Prostate gland (tissue), 2 donors: Measurements from ENCODE around the gene ATP13A2.
A peak's percentile ranks its signal among the peaks of the same experiment; 100 is the strongest.

Experiments used
- POLR2A ChIP-seq: fragments of 450-650 bp; IDR thresholded peaks from one replicate; pipeline ENCODE4 v1.6.1; 2016; ENCODE audit warnings: antibody characterized with exemption, mild to moderate bottlenecking
- TF ChIP-seq, protein P1 (sequence below), 4 experiments: fragments of 200-600 bp in 2 of 4; fragments of 450-650 bp in 2 of 4; sonication (generic) in 2 of 4; IDR thresholded peaks; 1 replicate in 3 of 4; 2 replicates in 1 of 4; pipeline ENCODE4 v1.5.1; 2016 to 2019; ENCODE audit warnings: antibody characterized with exemption in 4 of 4, mild to moderate bottlenecking in 2 of 4, moderate library complexity in 2 of 4

DNA sequence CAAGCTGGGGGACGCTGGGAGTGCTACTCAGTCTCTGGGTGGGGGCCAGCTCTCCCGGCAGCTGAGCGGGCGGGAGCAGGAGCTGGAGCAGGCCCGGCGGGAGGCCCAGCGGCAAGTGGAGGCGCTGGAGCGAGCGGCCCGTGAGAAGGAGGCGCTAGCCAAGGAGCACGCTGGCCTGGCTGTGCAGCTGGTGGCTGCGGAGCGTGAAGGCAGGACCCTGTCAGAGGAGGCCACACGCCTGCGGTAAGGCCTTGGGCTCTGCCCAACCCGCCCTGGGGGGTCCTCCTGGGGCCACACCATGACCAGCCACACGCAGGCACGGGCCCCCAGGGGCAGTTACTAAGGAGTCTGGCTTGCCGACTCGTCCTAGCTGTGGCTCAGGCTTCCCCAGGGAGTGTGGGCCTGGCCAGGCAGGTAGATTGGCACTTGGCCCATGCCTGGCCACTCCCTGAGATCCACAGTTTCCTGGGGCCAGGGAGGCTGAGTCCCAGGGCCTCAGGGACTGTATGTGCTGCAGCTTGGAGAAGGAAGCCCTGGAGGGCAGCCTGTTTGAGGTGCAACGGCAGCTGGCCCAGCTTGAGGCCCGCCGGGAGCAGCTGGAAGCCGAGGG is 63.3 kb downstream of the ATP13A2 start:
- TF ChIP-seq, protein P1, sequence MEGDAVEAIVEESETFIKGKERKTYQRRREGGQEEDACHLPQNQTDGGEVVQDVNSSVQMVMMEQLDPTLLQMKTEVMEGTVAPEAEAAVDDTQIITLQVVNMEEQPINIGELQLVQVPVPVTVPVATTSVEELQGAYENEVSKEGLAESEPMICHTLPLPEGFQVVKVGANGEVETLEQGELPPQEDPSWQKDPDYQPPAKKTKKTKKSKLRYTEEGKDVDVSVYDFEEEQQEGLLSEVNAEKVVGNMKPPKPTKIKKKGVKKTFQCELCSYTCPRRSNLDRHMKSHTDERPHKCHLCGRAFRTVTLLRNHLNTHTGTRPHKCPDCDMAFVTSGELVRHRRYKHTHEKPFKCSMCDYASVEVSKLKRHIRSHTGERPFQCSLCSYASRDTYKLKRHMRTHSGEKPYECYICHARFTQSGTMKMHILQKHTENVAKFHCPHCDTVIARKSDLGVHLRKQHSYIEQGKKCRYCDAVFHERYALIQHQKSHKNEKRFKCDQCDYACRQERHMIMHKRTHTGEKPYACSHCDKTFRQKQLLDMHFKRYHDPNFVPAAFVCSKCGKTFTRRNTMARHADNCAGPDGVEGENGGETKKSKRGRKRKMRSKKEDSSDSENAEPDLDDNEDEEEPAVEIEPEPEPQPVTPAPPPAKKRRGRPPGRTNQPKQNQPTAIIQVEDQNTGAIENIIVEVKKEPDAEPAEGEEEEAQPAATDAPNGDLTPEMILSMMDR (IDR thresholded peaks at IDR 0.05): peak in 1 of 4 experiments; percentile 17
- TF ChIP-seq POLR2A: peak; percentile 22
